LNCaP clone FGC (cell line): Measurements from ENCODE around the gene FAM3B.
A peak's percentile ranks its signal among the peaks of the same experiment; 100 is the strongest.

Source experiments
- DNase-seq: peaks from one replicate; pipeline ENCODE4 v3.0.0-alpha.2; 2011; ENCODE audit warnings: low read depth
- H3K4me3 ChIP-seq: 2 replicates; pipeline ENCODE4 v1.5.1; 2011; ENCODE audit warnings: mild to moderate bottlenecking, low read depth, low read length, control low read depth
- TF ChIP-seq, protein P1 (sequence below): IDR thresholded peaks from 2 replicates; pipeline ENCODE4 v1.5.1; 2012; ENCODE audit warnings: mild to moderate bottlenecking; ENCODE audit not compliant: control insufficient read depth, insufficient read depth; ENCODE audit errors: extremely low read depth

Gene FAM3B

GRCh38 chr21:41360072-41360821, 43.6 kb downstream of the FAM3B start:
- TF ChIP-seq, protein P1, sequence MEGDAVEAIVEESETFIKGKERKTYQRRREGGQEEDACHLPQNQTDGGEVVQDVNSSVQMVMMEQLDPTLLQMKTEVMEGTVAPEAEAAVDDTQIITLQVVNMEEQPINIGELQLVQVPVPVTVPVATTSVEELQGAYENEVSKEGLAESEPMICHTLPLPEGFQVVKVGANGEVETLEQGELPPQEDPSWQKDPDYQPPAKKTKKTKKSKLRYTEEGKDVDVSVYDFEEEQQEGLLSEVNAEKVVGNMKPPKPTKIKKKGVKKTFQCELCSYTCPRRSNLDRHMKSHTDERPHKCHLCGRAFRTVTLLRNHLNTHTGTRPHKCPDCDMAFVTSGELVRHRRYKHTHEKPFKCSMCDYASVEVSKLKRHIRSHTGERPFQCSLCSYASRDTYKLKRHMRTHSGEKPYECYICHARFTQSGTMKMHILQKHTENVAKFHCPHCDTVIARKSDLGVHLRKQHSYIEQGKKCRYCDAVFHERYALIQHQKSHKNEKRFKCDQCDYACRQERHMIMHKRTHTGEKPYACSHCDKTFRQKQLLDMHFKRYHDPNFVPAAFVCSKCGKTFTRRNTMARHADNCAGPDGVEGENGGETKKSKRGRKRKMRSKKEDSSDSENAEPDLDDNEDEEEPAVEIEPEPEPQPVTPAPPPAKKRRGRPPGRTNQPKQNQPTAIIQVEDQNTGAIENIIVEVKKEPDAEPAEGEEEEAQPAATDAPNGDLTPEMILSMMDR: peak; percentile 83
- DNase-seq: peak; percentile 61
- no peak overlapping the region for H3K4me3 ChIP-seq

- TF ChIP-seq, protein P1: no peak
- H3K4me3 ChIP-seq: no peak overlapping the region
- DNase-seq: no peak
Observed at GRCh38 chr21:41361053-41361785, 44.6 kb downstream of the FAM3B start.

DNA sequence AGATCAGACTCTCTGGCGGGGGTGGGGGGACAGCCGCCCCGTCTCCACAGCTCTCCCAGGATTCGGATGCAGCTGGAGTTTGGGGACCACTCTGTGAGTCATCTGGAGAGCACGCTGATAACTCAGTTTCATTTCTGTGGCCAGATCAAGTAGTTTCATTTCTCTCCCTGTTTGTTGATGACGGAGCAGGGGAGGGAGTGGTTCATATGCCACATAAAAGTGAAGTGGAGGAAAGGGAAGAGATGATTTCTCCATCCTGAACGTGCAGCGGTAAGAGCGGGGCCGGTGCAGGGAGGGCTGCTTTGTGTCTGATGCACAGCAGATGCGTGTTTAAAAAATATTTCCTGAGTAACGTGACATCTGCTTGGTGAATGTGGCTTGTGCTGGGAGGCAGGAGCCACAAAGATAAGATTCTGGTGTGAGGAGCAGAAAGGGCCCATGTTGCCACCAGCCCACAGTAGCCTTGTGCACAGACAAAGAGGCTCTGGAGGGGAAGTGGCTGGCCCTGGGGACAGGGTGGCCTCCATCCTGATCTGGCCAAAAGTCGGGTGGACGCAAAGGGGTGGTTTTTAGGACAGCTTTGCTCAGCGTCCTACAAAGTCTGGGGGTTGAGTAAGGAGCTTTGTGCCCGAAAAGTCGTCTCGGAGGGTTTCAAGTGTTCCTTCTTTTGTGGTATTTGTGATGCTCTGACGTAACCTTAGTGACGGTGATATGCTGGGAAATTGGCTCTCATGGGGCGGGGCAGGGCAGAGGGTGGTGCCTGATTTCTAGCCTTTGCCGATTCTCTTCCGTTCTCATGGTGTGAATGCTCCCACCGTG, 45.4 kb downstream of the FAM3B start, which contains the start of gene MX2:
TSS of gene MX2 (plus strand) at position 242 of the 819 bp plus-strand sequence. CDS start 14,880 bp downstream, outside the sequence.
- no peak for DNase-seq
- H3K4me3 ChIP-seq: no peak within 1 kb of the TSS

GRCh38 chr21:41362605-41363369, 46.2 kb downstream of the FAM3B start:
- H3K4me3 ChIP-seq: no peak overlapping the region
- TF ChIP-seq, protein P1: no peak
- DNase-seq: no peak

More for the DNA sequence above, 45.4 kb downstream of the FAM3B start, which contains the start of gene MX2:
- TF ChIP-seq, protein P1: no peak

DNA sequence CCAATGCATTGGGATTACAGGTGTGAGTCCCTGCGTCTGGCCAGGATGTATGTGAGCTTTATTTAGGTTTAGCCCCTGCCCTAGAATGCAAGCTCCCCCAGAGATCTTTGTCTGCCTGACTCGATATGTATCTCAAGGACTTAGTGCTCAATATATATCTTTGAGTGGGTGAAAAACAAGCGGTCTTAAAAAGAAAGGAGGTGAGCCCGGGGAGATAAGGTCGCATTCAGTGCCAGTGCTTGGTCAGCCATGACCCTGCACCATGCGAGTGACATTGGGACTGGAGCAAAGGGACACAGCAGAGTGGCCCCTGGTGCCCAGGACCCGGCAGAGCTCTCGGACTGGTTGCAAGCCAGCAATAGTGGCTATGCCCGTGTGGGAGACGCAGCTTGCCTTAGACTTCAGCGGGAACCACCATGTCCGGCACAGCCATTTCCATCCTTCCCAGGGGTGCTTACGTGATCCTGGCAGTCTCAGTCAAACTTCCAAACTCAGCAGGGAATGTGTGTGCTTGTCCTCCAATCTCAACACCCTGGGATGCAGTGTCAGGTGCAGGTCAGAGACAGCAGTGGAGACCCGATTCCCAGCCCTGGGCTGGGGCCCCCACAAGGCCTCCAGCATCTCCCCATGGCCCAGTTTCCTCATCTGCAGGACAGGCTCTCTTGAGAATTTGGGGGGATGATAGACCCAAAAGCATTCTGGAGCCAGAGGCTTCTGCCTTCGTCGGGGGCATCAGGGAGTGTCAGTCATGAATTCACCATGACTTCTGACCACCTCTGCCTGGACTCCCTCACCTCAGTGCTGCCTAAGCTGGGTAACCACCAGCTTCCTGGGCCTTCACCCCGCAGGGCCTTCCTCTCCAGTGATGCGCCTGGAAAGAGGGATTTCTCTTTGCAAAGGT, 47.0 kb downstream of the FAM3B start:
- TF ChIP-seq, protein P1: no peak
- DNase-seq: no peak
- no peak overlapping the region for H3K4me3 ChIP-seq
